WTC11 (cell line): ENCODE results near the gene ITGA6. TPM values are rescaled to one million over a fixed set of nuclear protein-coding genes. Genes with fewer than 3 reads are reported as not detected.

ENCODE experiments used
- ATAC-seq: fragments of 200-7000 bp; cut with Tn5 transposase; 2 replicates; pipeline ENCODE4 v1.10.0; 2021; ENCODE audit warnings: mild to moderate bottlenecking, moderate library complexity
- CTCF ChIA-PET: fragments of 300-600 bp; sonication (Branson Sonifier 250); formaldehyde crosslinking; loops from one replicate; lab custom pipeline; 2021; ENCODE audit warnings: antibody characterized with exemption; lab: Charles Lee
- POLR2A ChIA-PET: fragments of 350-600 bp; sonication (Branson Sonifier 250); formaldehyde crosslinking; loops from one replicate; lab custom pipeline; 2021; ENCODE audit warnings: antibody characterized with exemption; lab: Charles Lee
- DNase-seq: peaks from one replicate; pipeline ENCODE4 v3.0.0; 2021; ENCODE audit warnings: low spot score
- H3K27ac Mint-ChIP-seq: 2 replicates; pipeline ENCODE4 v1.8.0; 2021; ENCODE audit warnings: mixed read lengths
- H3K27me3 Mint-ChIP-seq: 2 replicates; pipeline ENCODE4 v1.8.0; 2021; ENCODE audit warnings: low read depth, mild to moderate bottlenecking, moderate library complexity, mixed read lengths
- H3K36me3 Mint-ChIP-seq: 2 replicates; pipeline ENCODE4 v1.8.0; 2021; ENCODE audit warnings: mixed read lengths
- H3K4me1 Mint-ChIP-seq: 2 replicates; pipeline ENCODE4 v1.8.0; 2022; ENCODE audit warnings: mixed read lengths
- H3K4me3 Mint-ChIP-seq: 2 replicates; pipeline ENCODE4 v1.8.0; 2021; ENCODE audit warnings: mild to moderate bottlenecking, moderate library complexity, mixed read lengths
- H3K9me3 Mint-ChIP-seq: 2 replicates; pipeline ENCODE4 v1.8.0; 2021; ENCODE audit warnings: mixed read lengths
- ATF1 ChIP-seq: sonication (generic); formaldehyde crosslinking; IDR thresholded peaks from 2 replicates; pipeline ENCODE4 v1.8.1; 2023; ENCODE audit warnings: mild to moderate bottlenecking, moderate library complexity, missing genetic modification reagents
- CBFB ChIP-seq: sonication (generic); formaldehyde crosslinking; IDR thresholded peaks from 2 replicates; pipeline ENCODE4 v1.8.1; 2022; ENCODE audit warnings: mild to moderate bottlenecking, low read depth, missing genetic modification reagents
- CDX4 ChIP-seq: fragments of 250-450 bp; sonication (Bioruptor Pico); IDR thresholded peaks from 2 replicates; pipeline ENCODE4 v1.9.0; 2021; ENCODE audit warnings: moderate library complexity, mild to moderate bottlenecking, inconsistent platforms, borderline replicate concordance
- CREB1 ChIP-seq: sonication (generic); formaldehyde crosslinking; IDR thresholded peaks from 2 replicates; pipeline ENCODE4 v1.8.0; 2023; ENCODE audit warnings: mild to moderate bottlenecking, missing genetic modification reagents
- CREM ChIP-seq: sonication (generic); formaldehyde crosslinking; IDR thresholded peaks from 2 replicates; pipeline ENCODE4 v1.8.1; 2022; ENCODE audit warnings: mild to moderate bottlenecking, missing genetic modification reagents, moderate library complexity
- FOXK1 ChIP-seq: sonication (generic); formaldehyde crosslinking; IDR thresholded peaks from 2 replicates; pipeline ENCODE4 v1.8.0; 2022; ENCODE audit warnings: mild to moderate bottlenecking, moderate library complexity, missing genetic modification reagents
- JUN ChIP-seq: sonication (generic); formaldehyde crosslinking; IDR thresholded peaks from 2 replicates; pipeline ENCODE4 v1.8.0; 2023; ENCODE audit warnings: mild to moderate bottlenecking, missing genetic modification reagents
- MAX ChIP-seq: sonication (generic); formaldehyde crosslinking; IDR thresholded peaks from 2 replicates; pipeline ENCODE4 v1.8.0; 2022; ENCODE audit warnings: mild to moderate bottlenecking, missing genetic modification reagents
- MYBL2 ChIP-seq: sonication (generic); formaldehyde crosslinking; IDR thresholded peaks from 2 replicates; pipeline ENCODE4 v1.8.1; 2023; ENCODE audit warnings: mild to moderate bottlenecking, moderate library complexity, missing genetic modification reagents
- NFATC4 ChIP-seq: fragments of 250-450 bp; sonication (Bioruptor Pico); IDR thresholded peaks from 2 replicates; pipeline ENCODE4 v1.9.0; 2021; ENCODE audit warnings: mild to moderate bottlenecking
- NFYB ChIP-seq: sonication (generic); formaldehyde crosslinking; conservative IDR thresholded peaks from 2 replicates; pipeline ENCODE4 v1.8.0; 2022; ENCODE audit warnings: low read depth, missing genetic modification reagents
- RORB ChIP-seq: fragments of 250-450 bp; sonication (Bioruptor Pico); IDR thresholded peaks from 2 replicates; pipeline ENCODE4 v1.9.0; 2021; ENCODE audit warnings: mild to moderate bottlenecking
- SMAD4 ChIP-seq: sonication (generic); formaldehyde crosslinking; IDR thresholded peaks from 2 replicates; pipeline ENCODE4 v1.8.0; 2022; ENCODE audit warnings: mild to moderate bottlenecking, missing genetic modification reagents
- SOX15 ChIP-seq: fragments of 250-450 bp; sonication (Bioruptor Pico); IDR thresholded peaks from 2 replicates; pipeline ENCODE4 v1.9.0; 2021; ENCODE audit warnings: mild to moderate bottlenecking
- SP1 ChIP-seq: sonication (generic); formaldehyde crosslinking; conservative IDR thresholded peaks from 2 replicates; pipeline ENCODE4 v1.8.1; 2022; ENCODE audit warnings: missing genetic modification reagents
- TEAD1 ChIP-seq: sonication (generic); formaldehyde crosslinking; IDR thresholded peaks from 2 replicates; pipeline ENCODE4 v1.8.0; 2022; ENCODE audit warnings: mild to moderate bottlenecking, missing genetic modification reagents
- USF2 ChIP-seq: sonication (generic); formaldehyde crosslinking; IDR thresholded peaks from 2 replicates; pipeline ENCODE4 v1.8.1; 2023; ENCODE audit warnings: mild to moderate bottlenecking, missing genetic modification reagents, moderate library complexity
- ZNF263 ChIP-seq: sonication (generic); formaldehyde crosslinking; IDR thresholded peaks from 2 replicates; pipeline ENCODE4 v1.8.1; 2022; ENCODE audit warnings: low read depth, mild to moderate bottlenecking, moderate library complexity, missing genetic modification reagents
- ZSCAN18 ChIP-seq: fragments of 250-450 bp; sonication (Bioruptor Pico); IDR thresholded peaks from 2 replicates; pipeline ENCODE4 v2.1.2; 2022; ENCODE audit warnings: mild to moderate bottlenecking, moderate library complexity
- total RNA-seq: library from RNA; stranded (reverse); gene quantifications from 3 replicates; pipeline ENCODE4 v1.2.3, GENCODE V29; 2021
- TF ChIP-seq, protein P1 (sequence below): fragments of 250-450 bp; sonication (Bioruptor Pico); IDR thresholded peaks from 2 replicates; pipeline ENCODE4 v1.9.0; 2021; ENCODE audit warnings: mild to moderate bottlenecking
- TF ChIP-seq, protein P2 (sequence below): sonication (generic); formaldehyde crosslinking; IDR thresholded peaks from 2 replicates; pipeline ENCODE4 v1.8.0; 2022; ENCODE audit warnings: mild to moderate bottlenecking, missing genetic modification reagents
- TF ChIP-seq, protein P3 (sequence below): sonication (generic); formaldehyde crosslinking; IDR thresholded peaks from 2 replicates; pipeline ENCODE4 v1.8.0; 2023; ENCODE audit warnings: mild to moderate bottlenecking, missing genetic modification reagents
- TF ChIP-seq, protein P4 (sequence below): fragments of 250-450 bp; sonication (Bioruptor Pico); IDR thresholded peaks from 2 replicates; pipeline ENCODE4 v1.9.0; 2021; ENCODE audit warnings: mild to moderate bottlenecking

The ITGA6 gene
- total RNA-seq, 1 experiment from 2014 or later: 83.6 TPM

- Mint-ChIP-seq H3K27me3 (no peaks in the 10 kb centered on the region), H3K4me3 (no peak overlapping the region), H3K9me3 (no peaks in the 10 kb centered on the region)
- DNase-seq: no peak
- CTCF ChIA-PET: interaction anchor here (1.1 to 5.2 kb wide), 3 partner anchors 19 to 308 kb away, joined by 4 to 34 read pairs (median 5); no protein-coding TSS in a partner anchor
- TF ChIP-seq NFYB (no peak), MAX (no peak), CREB1 (CRISPR knock-in tag) (no peak), MYBL2 (CRISPR knock-in tag) (no peak), JUN (no peak), TEAD1 (CRISPR knock-in tag) (no peak), SP1 (CRISPR knock-in tag) (no peak), FOXK1 (CRISPR knock-in tag) (no peak), SMAD4 (no peak), USF2 (no peak), CBFB (CRISPR knock-in tag) (no peak)
- TF ChIP-seq, protein P1, sequence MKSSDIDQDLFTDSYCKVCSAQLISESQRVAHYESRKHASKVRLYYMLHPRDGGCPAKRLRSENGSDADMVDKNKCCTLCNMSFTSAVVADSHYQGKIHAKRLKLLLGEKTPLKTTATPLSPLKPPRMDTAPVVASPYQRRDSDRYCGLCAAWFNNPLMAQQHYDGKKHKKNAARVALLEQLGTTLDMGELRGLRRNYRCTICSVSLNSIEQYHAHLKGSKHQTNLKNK (CRISPR knock-in tag): no peak
- TF ChIP-seq, protein P2, sequence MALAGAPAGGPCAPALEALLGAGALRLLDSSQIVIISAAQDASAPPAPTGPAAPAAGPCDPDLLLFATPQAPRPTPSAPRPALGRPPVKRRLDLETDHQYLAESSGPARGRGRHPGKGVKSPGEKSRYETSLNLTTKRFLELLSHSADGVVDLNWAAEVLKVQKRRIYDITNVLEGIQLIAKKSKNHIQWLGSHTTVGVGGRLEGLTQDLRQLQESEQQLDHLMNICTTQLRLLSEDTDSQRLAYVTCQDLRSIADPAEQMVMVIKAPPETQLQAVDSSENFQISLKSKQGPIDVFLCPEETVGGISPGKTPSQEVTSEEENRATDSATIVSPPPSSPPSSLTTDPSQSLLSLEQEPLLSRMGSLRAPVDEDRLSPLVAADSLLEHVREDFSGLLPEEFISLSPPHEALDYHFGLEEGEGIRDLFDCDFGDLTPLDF (CRISPR knock-in tag): no peak
- TF ChIP-seq, all 79 proteins: peak for 0
- Mint-ChIP-seq H3K4me1 (0 out of 2 replicates have a peak, but pooled peaks cover 3% of the 10 kb centered on the region), H3K27ac (no peak overlapping the region), H3K36me3 (peaks cover 48% of the 10 kb centered on the region)
- POLR2A ChIA-PET: no interaction called here
- ATAC-seq: no peak
Observed at GRCh38 chr2:172480301-172481218, 53.2 kb downstream of the ITGA6 start.

DNA sequence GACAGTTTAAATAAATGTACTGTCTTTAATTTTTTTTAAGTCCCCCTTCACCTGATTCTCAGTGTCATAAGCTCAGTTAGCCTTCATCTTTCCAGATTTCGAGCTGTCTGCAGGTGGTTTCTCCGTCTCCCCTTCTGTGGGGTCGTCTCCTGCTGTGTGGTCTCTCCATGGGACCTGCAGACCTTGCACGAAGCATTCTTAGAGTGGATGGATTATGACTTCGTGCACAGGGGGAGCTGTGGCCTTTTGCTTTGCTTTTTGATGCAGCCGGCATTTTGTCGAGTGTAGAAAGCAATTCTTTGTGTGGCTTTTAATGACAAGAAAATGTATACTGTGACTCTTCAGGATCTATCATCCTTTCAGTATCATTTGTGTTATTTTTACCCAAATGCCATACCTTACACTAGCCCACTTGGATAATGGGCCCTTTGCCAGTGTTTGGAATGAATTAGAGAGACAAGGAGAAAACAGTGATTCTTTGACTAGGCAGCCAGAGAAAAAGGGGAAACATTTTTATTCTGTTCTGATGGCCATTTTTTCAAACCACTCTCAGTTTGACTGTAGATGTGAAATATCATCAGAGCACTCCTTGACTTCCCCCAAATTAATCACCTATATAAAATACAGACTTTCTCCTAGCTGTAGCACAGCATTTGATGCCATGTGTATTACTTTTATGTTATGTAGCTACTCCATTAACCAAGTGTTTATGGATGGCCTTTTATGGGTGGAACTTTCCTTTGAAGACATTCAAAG, 54.3 kb downstream of the ITGA6 start:
- H3K4me1 Mint-ChIP-seq: 0 out of 2 replicates have a peak, but pooled peaks cover 3% of the 10 kb centered on the region
- ChIA-PET POLR2A (no interaction called here), CTCF (interaction anchor here (1.1 to 5.2 kb wide), 4 partner anchors 20 to 375 kb away, joined by 3 to 34 read pairs (median 10); no protein-coding TSS in a partner anchor)
- H3K27me3 Mint-ChIP-seq: no peaks in the 10 kb centered on the region
- H3K27ac Mint-ChIP-seq: no peak overlapping the region
- ATAC-seq (no peak), DNase-seq (no peak)
- no peak overlapping the region for H3K4me3 Mint-ChIP-seq
- H3K36me3 Mint-ChIP-seq: peaks cover 50% of the 10 kb centered on the region
- no peaks in the 10 kb centered on the region for H3K9me3 Mint-ChIP-seq
- TF ChIP-seq CREM (CRISPR knock-in tag) (no peak), ZSCAN18 (CRISPR knock-in tag) (no peak), RORB (CRISPR knock-in tag) (no peak), CDX4 (CRISPR knock-in tag) (no peak), NFATC4 (no peak), ZNF263 (no peak), SOX15 (no peak), ATF1 (no peak)
- TF ChIP-seq, protein P3, sequence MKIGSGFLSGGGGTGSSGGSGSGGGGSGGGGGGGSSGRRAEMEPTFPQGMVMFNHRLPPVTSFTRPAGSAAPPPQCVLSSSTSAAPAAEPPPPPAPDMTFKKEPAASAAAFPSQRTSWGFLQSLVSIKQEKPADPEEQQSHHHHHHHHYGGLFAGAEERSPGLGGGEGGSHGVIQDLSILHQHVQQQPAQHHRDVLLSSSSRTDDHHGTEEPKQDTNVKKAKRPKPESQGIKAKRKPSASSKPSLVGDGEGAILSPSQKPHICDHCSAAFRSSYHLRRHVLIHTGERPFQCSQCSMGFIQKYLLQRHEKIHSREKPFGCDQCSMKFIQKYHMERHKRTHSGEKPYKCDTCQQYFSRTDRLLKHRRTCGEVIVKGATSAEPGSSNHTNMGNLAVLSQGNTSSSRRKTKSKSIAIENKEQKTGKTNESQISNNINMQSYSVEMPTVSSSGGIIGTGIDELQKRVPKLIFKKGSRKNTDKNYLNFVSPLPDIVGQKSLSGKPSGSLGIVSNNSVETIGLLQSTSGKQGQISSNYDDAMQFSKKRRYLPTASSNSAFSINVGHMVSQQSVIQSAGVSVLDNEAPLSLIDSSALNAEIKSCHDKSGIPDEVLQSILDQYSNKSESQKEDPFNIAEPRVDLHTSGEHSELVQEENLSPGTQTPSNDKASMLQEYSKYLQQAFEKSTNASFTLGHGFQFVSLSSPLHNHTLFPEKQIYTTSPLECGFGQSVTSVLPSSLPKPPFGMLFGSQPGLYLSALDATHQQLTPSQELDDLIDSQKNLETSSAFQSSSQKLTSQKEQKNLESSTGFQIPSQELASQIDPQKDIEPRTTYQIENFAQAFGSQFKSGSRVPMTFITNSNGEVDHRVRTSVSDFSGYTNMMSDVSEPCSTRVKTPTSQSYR (CRISPR knock-in tag): no peak
- TF ChIP-seq, protein P4, sequence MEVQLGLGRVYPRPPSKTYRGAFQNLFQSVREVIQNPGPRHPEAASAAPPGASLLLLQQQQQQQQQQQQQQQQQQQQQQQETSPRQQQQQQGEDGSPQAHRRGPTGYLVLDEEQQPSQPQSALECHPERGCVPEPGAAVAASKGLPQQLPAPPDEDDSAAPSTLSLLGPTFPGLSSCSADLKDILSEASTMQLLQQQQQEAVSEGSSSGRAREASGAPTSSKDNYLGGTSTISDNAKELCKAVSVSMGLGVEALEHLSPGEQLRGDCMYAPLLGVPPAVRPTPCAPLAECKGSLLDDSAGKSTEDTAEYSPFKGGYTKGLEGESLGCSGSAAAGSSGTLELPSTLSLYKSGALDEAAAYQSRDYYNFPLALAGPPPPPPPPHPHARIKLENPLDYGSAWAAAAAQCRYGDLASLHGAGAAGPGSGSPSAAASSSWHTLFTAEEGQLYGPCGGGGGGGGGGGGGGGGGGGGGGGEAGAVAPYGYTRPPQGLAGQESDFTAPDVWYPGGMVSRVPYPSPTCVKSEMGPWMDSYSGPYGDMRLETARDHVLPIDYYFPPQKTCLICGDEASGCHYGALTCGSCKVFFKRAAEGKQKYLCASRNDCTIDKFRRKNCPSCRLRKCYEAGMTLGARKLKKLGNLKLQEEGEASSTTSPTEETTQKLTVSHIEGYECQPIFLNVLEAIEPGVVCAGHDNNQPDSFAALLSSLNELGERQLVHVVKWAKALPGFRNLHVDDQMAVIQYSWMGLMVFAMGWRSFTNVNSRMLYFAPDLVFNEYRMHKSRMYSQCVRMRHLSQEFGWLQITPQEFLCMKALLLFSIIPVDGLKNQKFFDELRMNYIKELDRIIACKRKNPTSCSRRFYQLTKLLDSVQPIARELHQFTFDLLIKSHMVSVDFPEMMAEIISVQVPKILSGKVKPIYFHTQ: no peak
